GM11168 (cell line): ENCODE results near the gene PANX2.

Experiments used
- in situ Hi-C: fragments of 300-500 bp; cut with MboI; formaldehyde crosslinking; loops from one replicate; pipeline ENCODE4 v1.12.0; 2022; ENCODE audit warnings: low sequenced_read_pairs; ENCODE audit not compliant: unreplicated experiment

Gene PANX2

DNA sequence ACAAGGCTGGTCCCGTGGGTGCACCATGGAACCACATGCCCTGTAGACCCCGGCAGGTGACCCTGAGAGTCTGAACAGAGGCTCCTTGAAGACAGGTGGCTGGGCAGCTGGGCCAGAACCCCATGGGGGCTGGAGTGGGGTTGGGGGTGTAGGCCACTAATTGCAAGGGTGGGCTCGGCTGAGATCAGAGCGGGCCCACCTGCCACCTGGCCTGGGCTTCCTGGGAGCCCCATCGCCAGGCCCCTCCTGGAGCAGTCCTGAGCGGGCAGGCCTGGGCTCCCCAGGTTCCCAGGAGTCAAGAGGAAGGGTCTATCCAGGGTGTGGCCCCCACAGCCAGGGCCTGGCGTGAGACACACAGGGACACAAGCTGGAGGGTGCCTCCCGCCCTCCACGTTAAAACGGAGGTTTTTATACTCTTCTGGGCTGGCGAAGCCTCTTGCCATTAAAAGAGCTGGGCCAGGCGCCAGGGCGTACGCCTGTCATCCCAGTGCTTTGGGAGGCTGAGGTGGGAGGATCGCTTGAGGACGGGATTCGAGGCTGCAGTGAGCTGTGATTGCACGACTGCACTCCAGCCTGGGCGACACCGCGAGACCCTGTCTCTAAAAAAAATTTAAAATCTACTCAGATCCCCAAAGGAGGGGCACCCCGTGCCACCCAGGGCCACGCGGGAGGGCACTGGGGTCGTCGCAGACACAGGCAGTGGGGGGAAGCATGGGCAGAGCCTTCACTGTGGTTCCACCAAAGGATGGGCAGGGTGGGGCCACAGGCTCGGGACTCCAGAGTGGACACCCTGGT is 10.4 kb downstream of the PANX2 start:
- in situ Hi-C loops, result no loop called here

DNA sequence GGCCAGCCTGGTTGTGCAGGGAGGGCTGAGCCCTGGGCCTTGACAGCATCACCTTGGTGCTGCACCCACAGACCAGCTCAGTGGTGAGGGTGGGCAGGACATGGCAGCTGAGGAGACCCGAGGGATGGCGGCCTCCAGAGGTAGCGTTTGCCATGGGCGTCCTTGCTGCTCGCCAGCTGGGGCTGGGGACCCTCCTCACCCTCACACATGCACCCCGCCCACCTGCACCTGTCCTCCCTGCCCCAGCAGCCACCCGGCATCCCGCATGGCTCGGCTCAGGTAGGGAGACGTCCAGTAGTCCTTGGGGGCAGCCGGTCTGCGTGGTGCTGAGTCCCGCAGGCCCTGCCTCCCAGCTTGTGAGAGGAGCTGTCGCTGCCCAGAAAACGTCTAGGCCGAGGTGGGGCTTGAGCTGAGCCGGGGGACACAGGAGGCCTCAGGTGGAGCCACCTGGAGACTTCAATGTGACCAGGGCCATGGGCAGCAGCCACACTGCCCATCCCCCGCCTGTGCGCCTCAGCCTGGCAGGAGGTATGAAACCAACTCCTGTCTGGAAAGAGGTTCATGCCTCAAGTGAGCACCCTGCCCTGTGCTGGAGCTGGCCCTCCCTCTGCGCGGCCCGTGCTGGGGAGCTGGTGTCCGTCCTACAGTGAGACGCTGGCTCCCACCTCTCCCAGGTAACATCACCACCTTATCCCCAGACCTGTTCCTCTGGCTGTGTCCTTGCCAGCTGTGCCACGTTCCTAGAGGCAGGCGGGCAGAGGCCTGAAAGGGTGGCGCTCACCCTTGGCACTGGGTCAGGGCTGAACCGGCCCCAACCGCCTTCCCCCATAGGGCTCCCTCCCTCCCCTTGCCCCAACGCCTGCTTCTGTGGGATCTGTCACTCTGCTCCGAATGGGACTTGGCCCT is 11.9 kb downstream of the PANX2 start:
- in situ Hi-C loops, result no loop called here

DNA sequence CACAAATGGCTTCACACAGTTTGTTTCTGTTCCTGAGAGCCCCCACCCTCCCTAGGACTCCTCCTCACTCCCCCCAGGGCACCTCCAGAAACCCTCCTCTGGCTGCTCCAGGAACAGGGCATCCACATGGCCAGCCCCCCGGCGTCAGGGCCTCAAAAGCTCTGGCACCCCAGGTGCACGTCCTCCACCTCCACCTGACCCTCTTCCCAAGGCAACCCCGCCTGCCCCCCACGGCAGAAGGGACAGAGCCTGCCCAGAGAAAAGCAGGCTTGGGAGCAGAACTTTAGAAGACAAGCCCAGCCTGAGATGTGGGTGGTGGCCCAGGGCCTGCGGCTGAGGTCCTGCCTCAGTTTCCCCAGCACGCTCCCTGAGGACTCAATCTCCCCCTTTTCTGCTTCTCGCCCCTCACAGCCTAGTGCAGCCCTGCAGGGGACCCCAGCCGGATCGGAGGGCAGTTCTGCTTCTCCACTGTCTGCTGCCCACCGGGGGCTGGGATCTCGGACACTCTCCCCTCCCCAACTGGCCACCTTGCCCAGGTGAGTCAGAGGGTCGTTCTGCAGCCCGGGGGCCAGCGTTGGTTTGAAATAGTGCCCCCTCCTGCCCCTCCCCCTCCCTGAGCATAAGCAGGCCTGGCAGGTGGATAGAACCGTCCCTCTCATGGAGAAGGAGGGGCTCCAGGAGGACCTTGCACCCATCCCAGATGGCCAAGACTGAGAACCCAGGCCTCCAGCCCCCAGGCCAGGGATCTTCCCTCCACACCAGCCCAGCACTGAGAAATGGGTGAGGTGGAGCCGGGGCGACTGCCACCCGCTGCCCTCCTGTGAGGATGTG is 12.8 kb downstream of the PANX2 start:
- in situ Hi-C loops, result no loop called here

DNA sequence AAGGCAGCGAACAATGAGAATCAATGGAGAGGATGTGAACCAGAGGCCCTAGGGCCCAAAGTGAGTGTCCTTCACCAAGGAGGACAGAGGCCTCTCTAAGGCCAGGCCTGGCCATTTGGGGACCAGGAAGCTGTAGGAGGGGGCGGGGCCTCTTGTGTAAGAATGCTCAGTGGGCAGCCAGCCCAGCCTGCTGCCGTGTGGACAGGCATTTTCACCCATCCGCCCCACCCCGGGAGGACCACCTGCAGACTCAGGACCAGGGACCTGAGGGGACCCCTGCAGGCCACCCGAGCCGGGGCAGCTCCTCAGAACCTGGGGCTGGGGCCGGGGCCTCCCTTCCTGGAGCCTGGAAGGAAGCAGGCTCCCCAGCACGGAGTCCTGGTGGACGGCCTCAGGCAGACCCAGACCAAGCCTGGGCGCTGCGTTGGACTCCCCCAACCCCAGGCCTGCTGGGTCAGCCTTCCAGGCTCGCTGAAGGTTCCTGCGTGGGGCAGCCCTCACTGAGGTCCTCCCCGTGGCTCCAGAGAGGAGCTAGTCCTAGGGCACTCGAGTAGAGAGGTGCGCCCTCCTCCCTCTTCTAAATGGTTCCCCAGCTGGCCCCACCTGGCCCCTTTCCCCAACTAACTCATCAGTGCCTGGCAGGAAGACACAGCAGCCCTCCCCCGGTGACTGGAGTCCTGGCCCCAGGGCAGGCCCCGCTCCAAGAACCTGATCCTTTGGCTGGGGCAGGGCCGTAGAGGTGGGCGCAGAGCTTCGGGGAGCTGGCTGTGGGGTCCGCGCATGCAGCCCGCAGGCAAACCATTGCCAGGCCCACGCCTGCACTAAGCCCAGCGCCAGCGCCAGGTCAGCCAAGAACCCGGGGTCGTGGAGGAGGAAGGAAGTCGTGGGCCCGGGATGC is 13.7 kb downstream of the PANX2 start:
- in situ Hi-C loops, result no loop called here

DNA sequence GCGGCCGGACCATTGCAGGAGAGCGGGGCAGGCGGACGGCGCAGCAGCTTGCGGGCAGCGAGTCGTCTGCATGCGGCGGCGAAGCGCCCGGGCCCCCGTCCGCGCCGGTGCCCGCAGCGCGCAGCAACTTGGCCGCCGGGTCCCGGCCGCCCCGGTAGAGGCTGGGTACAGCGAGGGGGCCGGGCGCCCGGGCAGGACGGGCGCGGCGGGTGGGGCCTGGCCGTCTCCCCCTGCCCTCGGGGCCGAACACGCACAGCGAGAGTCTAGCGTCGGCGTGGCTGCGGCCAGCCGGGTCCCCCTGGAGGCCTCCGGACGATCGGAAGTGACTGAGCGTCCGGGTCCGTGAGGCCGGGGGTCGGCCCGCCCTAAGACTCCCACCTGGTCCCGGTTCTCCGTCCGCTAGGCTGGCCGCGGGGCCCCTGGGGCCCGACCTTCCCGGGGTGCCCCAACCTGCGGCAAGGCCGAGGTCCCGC is 14.4 kb downstream of the PANX2 start:
- in situ Hi-C loops, result no loop called here

DNA sequence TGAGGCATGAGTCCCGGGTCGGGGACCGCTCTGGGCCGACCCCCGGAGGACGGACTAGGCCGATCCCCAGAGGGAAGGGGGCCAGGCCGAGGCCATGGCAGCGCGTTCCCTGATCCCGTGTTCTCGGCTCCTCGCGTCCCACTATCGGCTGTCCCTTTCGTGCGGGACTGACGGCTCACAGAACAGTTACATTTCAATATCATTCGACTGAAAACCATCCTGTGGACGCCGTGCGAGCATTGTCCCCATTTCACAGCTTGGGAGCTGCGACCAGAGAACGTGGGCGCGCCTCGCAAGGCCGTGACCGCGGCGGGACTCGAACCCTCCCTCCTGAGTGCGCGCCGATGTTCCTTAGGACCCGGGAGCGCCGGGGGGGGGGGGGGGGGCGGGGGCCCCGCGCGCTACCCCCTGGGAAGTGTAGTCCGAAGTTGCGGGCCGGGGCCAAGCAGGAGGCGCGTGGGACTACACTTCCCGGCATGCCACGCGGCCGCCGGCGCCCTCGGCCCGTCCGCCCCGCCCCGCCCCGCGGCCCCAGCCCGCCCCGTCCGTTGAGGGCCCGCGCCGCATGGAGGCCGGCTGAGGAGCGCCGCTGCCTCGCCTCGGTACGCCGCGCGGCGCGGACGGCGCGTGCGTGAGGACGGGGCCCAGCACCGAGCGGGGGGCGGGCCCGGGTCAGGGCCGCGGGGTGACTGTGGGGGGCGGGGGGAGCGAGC is 15.0 kb downstream of the PANX2 start, which contains the start of gene TRABD:
TRABD (plus strand) TSS at position 539 of the 713 bp plus-strand sequence. CDS start 7,148 bp downstream, outside the sequence.
- in situ Hi-C loops, result no loop called here

DNA sequence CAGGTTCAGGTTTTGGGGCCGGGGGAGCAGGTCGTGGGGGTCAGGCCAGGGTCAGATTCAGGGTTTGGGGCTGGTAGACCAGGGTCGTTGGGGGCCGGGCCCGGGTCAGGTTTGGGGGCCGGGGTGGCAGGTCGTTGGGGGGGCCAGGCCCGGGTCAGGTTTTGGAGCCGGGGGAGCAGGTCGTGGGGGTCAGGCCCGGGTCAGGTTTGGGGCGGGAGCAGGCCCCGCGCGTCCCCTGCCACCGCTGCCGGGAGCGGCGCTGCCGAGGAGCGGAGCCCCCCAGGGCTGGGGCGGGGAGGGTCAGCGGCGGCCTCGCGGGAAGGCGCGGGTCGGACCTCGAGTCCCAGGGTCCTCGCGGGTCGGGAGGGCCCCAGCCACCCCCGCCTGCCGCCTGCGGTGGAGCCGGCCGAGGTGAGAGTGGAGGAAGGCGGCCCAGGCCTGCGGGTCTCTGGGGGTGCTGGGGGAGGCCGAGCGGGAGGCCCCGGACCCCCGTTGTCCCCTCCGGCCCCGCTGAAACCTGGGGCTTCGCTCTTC is 15.7 kb downstream of the PANX2 start:
- in situ Hi-C loops, result no loop called here

DNA sequence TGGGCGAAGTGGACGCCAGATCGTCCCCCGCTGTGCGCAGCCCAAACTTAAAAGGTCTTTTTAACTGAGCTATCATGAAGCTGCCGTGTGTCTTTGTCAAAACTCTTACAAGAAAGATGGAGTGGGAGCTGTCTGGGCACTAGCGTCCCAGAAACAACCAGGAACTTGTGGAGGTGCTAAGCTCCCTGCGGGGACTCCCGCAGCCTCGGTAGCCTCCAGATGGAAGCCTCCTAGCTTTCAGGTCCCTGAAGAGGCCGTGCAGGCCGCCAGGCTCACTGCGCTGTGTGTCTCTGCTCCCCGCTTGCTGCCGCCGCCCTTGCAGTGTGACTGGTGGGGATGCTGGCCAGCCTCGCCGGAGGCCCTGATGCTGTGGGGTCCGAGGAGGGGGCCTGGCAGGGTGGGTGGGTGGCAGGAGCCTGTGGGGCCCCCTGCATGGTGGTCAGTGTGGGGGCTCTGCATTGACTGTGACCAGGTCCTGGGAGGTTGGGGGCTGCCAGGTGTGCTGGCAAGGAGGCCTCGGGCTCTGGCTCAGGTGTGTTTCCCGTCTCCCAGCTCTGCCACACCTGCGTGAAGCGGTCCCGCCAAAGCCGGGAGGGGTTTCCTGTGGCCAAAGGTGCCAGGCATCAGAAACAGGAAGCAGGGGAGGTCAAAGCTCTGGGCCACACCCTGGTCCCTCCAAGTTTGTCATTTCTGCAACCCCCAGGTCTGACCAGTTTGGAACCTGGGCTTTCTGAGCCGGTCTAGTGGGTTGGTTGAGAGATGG is 16.4 kb downstream of the PANX2 start:
- in situ Hi-C loops, result no loop called here

DNA sequence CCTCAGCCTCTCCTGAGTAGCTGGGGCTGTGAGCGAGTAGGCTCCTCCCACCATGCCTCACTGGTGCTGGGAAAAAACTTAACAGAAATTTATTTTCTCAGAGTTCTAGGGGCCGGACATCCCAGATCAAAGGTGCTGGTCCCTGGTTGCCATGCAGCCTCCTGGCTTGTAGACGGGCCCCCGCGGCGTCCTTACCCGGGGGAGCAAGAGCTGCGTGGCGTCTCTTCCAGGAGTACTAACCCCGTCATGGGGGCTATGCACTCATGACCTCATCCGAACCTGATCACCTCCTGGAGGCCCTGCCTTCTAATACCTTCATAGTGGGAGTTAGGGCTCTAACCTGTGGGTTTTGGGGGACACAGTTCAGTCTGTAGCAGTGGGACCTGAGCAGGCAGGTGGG is 17.8 kb downstream of the PANX2 start:
- in situ Hi-C loops, result no loop called here

DNA sequence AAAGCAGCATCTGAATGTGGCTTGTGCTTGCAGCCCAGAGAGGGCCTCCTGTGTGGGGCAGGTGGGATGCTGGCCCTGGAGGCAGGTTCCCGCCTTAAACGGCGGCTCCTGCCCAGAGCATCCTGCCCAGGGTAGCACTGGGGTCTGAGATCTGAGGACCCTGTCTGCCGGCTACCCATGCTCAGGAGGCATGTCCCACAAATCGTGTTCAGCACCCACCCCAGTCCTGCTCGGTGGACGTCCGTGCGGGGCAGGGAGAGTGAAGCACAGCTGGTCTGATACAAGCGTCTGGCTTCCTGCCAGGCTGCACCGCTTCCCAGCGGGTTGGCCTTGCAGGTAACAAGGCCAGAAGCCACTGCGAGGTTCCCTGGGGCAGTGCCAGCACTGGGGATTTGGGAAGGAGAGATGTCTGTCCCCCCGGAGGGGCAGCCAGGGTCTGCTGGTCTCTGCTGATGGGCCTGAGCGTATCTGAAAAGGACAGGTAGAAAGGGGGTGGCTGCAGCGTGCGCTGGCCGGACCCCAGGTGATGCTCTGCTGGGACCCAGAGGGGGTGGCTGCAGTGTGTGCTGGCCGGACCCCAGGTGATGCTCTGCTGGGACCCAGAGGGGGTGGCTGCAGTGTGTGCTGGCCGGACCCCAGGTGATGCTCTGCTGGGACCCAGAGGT is 18.8 kb downstream of the PANX2 start:
- in situ Hi-C loops, result no loop called here

DNA sequence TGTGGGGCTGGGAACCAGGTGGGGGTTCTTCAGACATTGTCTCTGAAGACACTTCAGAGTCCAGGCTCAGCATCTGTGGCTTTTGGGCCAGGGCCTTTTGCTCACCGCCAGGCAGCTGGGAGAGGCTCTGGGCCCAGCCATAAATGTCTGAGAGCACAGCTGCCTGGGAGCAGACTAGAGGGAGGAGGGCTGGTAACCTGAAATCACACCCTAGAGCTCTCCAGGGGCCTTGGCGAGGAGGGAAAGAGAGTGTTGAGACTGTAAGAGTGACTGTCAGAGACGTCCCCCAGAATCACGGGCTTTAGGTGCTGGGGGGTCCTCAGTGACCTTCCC is 19.3 kb downstream of the PANX2 start:
- in situ Hi-C loops, result no loop called here

DNA sequence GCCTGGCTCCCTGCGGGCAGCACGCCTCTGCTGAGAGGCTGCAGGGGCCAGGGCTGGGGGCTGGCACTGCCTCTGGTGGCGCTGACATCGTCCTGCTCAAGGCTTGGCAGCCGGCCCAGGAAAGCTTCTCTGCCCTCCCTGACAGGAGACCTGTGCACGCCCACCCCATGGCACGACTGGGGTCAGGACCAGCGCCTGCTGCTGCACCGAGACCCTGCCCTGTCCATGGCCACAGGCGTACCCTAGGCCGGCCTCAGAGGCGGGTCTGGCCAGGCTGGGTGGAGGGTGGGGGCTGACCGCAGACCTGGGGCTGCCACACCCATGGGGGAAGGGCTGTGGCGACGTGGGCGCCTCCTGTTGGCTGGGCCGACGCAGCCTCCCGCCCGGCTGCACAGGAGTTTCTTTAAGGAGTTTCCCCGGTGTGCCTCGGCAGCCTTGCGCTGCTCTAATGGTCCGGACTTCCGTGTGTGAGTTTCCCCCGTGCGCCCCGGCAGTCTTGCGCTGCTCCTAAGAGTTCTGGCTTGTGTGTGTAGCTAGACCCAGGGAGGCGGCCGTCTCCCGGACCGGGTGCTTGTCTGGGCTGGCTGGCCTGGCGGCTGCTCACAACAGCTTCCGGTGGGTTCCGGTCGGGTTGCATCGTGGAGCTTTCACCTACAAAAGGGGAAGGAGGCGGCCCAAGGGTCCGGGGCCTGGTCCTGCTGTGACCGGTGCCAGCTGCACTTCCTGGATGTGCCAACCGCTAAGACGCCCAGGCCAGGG is 19.8 kb downstream of the PANX2 start:
- in situ Hi-C loops, result no loop called here

DNA sequence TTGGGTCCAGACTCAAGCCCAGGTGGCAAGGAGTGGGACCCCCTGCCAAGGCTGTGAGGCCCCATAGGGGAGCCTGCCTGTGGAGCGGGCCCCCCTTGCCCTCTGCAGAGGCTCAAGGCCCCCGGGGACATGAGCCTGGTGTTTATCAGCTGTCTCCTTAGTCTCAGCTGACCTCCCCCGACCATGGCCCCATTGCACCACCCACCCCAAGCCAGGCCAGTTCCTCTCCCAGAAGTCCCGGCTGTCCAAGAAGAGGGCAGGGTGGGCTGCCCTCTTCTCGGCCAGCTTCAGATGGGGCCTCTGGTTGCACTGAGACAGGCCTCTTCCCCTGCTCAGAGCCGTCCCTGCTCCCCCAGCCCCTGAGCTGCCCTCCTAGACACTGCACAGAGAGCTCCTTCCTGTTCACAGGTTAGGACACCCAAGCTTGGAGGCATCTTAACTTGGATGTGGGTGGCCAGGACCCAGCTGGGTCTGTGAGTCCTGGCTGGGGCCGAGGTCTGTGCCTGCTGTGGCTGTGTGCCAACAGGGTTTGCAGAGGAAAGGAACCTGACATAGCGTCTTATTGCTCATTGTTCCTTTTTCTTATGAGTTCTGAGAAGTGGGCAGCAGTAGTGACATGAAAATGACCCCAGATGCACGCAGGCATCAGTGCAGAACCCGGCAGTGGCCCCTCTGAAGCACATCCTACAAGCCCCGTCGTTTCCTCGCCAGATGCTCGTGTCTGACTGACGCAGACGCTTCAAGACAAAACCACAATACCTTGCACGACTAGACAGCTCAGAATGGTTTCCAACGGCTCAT is 20.6 kb downstream of the PANX2 start:
- in situ Hi-C loops, result no loop called here

DNA sequence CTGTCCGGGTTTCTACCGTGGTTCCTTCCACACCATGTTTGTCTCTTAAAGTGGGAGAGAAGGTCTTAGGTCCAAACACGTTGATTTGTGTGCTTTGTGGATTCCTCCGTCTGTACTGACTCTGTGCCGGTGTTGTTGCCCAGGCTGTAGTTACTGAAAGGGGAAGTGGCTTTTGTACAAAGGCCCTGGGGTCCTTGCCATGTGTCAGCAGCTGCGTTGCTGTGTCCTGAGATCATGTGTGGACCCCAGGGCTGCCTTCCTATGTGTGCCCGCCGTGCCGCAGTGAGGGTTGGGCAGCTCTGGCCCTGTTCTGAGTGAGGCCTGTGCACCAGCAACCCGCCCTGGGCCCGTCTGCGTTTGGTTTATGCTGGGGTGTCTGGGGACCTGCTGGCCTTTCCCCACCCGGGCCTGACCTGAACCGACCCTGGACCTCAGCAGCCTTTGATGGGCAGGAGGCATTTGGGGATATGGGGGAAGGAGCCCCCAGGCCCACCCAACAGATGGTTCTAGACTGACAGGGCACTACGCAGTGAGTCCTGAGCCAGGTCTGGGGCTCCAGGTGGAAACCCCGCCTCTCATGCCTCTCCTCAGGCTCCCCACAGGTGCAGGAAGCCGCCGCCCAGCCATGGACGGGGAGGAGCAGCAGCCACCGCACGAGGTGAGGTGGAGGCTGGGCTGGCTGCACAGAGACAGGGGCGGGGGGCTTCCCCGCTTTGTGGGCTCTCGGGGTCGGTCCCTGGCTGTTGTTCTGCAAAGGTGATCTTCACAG is 22.1 kb downstream of the PANX2 start:
- in situ Hi-C loops, result no loop called here

DNA sequence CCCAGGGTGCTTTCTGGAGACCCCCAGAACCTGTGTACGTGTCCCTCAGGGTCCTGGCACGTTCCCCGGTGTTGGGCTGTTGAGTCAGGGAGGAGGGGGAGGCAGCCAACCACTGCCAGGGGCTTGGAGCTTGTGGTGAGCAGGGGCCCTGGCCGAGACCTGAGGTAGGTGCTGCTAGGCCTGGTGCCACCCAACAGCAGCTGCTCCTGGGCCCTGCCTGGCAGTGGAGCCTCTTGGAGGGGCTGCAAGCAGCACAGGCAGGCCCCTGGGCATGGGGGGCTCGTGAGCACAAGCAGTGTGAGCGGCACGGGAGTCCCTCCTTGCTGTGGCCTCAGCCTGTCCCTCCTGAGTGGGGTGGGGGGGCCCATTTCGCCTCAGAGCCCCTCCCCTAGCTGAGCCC is 23.1 kb downstream of the PANX2 start:
- in situ Hi-C loops, result no loop called here
